Ovary (tissue), 9 donors: Measurements from ENCODE around the gene ZNF226. TPM values are rescaled to one million over a fixed set of nuclear protein-coding genes. Genes with fewer than 3 reads are reported as not detected.
"Not testable (repeated sequence)": the region's sequence is repeated elsewhere in the genome, so short reads cannot be mapped to it uniquely, and the experiment has no call there.

ENCODE experiments used
- DNase-seq, 5 donors: peaks; one replicate each; pipeline ENCODE4 v3.0.0-alpha.2; 2019 to 2020
- H3K27ac ChIP-seq, 2 donors: fragments of 200-600 bp; one replicate each; pipeline versions ENCODE4 v1.5.1 to v1.8.0; 2019 to 2022
- H3K27me3 ChIP-seq: fragments of 200-600 bp; one replicate; pipeline ENCODE4 v1.8.0; 2022
- H3K36me3 ChIP-seq: fragments of 200-600 bp; sonication (generic); one replicate; pipeline ENCODE4 v1.5.1; 2019
- H3K4me1 ChIP-seq: one replicate; pipeline ENCODE4 v1.8.1; 2013; ENCODE audit warnings: mild to moderate bottlenecking, moderate library complexity; ENCODE audit not compliant: insufficient read depth
- H3K4me3 ChIP-seq: fragments of 200-600 bp; sonication (generic); one replicate; pipeline ENCODE4 v1.5.1; 2017
- H3K9me3 ChIP-seq, 2 donors: fragments of 200-600 bp in 1 of 2; sonication (generic) in 1 of 2; one replicate each; pipeline versions ENCODE4 v1.5.1 to v1.8.1; 2013 to 2019; ENCODE audit warnings: mild to moderate bottlenecking in 1 of 2, moderate library complexity in 1 of 2
- EP300 ChIP-seq: sonication (generic); formaldehyde crosslinking; IDR thresholded peaks from one replicate; pipeline ENCODE4 v1.6.1; 2017; ENCODE audit warnings: antibody characterized with exemption
- POLR2A ChIP-seq: fragments of 450-650 bp; IDR thresholded peaks from one replicate; pipeline ENCODE4 v1.6.1; 2017; ENCODE audit warnings: antibody characterized with exemption, mild to moderate bottlenecking, moderate library complexity
- WGBS, 3 donors: extraction: QIAGEN DNeasy Blood & Tissue Kit in 1 of 3; methylation state at CpG; one replicate each; pipeline versions ENCODE4 v1.1.5 to v1.1.7; 2013 to 2017; 5-methylcytosine and 5-hydroxymethylcytosine counted together
- intact Hi-C, 4 donors: fragments of 100-400 bp; cut with DNase I; formaldehyde crosslinking; loops; one replicate each; pipeline versions ENCODE4 v1.11.0 to v1.15.1; 2022 to 2023
- polyA plus RNA-seq, 2 donors: library from polyadenylated mRNA; stranded (reverse); fragments of 200-250 nt in 1 of 2; fragments of 350-450 nt in 1 of 2; fragmentation: Illumina TruSeq in 1 of 2; extraction: RNeasy Lipid Tissue Mini Kit (QIAGEN cat#74804) in 1 of 2; gene quantifications; one replicate each; pipeline ENCODE4 v1.2.3, GENCODE V29; 2013 to 2014
- total RNA-seq, 7 donors: library from RNA; depleted of rRNA in 2 of 7; stranded (reverse); fragments of >200 nt in 2 of 7; fragmentation: NEBNext Ultra II Directional in 3 of 7; extraction: Animal tissue kit (Norgen Biotek cat#: 25700) in 3 of 7; gene quantifications; one replicate each; pipeline versions ENCODE4 v1.1.0 to v1.2.4, GENCODE V29; 2016 to 2023
- TF ChIP-seq, protein P1 (sequence below), 3 donors: fragments of 450-650 bp in 2 of 3; fragments of 200-600 bp in 1 of 3; IDR thresholded peaks; one replicate each; pipeline versions ENCODE4 v1.5.1 to v1.8.0; 2016 to 2022; ENCODE audit warnings: antibody characterized with exemption in 3 of 3, mild to moderate bottlenecking in 1 of 3
- donor health status: DM: no; HTN: no; CAD: no; lungs with moderate emphysema.
- donor health status: DM: no; HTN: no; CAD: no.
- donor health status: Bipolar disorder and iron deficiency.
- donor health status: DM: yes; HTN: yes; CAD: no.
- donor health status: DM: no; HTN: no; CAD: no.
- donor health status: DM: yes; HTN: yes; CAD: no.

The ZNF226 gene
- total and polyA plus RNA-seq, 9 donors = 11.5 to 30.3 (median 22.4) TPM

DNA sequence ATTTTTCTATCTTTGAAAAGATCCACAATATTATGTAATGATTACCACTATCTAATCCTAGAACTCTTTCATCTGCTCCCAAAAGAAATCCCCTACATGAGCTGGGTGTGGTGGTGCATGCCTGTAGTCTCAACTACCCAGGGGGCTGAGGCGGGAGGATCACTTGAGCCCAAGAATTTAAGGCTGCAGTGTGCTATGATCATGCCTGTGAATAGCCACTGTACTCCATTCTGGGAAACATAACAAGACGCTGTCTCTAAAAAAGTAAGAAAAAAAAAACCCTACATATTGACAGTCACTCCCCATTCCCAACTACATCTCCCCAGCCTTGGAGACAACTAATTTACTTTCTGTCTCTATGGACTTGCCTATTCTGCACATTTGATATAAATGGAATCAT lies 1.1 kb upstream of the ZNF226 start:
- 88 to 94% (median 89%) methylated on average over 2 of the region's 2 CpGs for WGBS, 3 donors
- no peaks in the 10 kb centered on the region for H3K36me3 ChIP-seq
- peaks cover 0 to 17% of the 10 kb centered on the region in 2 donors for H3K9me3 ChIP-seq
- DNase-seq = no peak
- intact Hi-C loops = loop anchor here in 1 of 4 donors (5.0 kb wide), 1 partner anchor 51 kb away; the partner anchor contains the start of gene ZNF225
- H3K27me3 ChIP-seq = no peaks in the 10 kb centered on the region
- H3K27ac ChIP-seq = no peak overlapping the region
- TF ChIP-seq POLR2A (no peak), EP300 (no peak)
- H3K4me3 ChIP-seq = no peak overlapping the region
- H3K4me1 ChIP-seq = peaks cover 5% of the 10 kb centered on the region

DNA sequence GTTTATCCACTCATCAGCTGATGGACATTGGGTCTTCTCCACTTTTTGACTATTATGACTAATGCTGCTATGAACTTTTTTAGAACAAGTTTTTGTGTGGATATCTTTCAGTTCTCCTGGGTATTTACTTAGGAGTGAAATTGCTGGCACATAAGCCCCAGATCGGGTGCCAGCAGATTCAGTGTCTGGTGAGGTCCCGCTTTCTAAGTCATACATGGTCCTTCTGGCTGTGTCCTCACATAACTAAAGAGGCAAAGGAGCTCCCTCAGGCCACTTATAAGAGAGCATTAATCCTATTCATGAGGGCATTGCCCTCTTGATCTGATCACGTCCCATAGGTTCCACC lies 600 bp upstream of the ZNF226 start:
- peaks cover 5% of the 10 kb centered on the region for H3K4me1 ChIP-seq
- 61 to 66% (median 61%) methylated on average over 3 of the region's 3 CpGs for WGBS, 3 donors
- H3K27me3 ChIP-seq = no peaks in the 10 kb centered on the region
- peak overlapping the region; percentile 68 for H3K4me3 ChIP-seq
- TF ChIP-seq EP300 = no peak
- TF ChIP-seq POLR2A = no peak
- no peak for DNase-seq
- peaks cover 0 to 20% of the 10 kb centered on the region in 2 donors for H3K9me3 ChIP-seq
- H3K27ac ChIP-seq = peak overlapping the region in 1 of 2 donors; percentile 83
- intact Hi-C loops = loop anchor here in 1 of 4 donors (5.0 kb wide), 1 partner anchor 52 kb away; the partner anchor contains the start of gene ZNF225
- no peaks in the 10 kb centered on the region for H3K36me3 ChIP-seq

- intact Hi-C loops, H3K36me3 ChIP-seq, H3K4me1 ChIP-seq, H3K27me3 ChIP-seq, DNase-seq, H3K4me3 ChIP-seq, H3K27ac ChIP-seq: not testable (repeated sequence)
- WGBS, 3 donors = 92 to 99% (median 98%) methylated on average over 6 of the region's 6 CpGs
- peaks cover 0 to 78% of the 10 kb centered on the region in 2 donors for H3K9me3 ChIP-seq
Observed at GRCh38 chr19:44170660-44171059, 5.8 kb downstream of the ZNF226 start.

DNA sequence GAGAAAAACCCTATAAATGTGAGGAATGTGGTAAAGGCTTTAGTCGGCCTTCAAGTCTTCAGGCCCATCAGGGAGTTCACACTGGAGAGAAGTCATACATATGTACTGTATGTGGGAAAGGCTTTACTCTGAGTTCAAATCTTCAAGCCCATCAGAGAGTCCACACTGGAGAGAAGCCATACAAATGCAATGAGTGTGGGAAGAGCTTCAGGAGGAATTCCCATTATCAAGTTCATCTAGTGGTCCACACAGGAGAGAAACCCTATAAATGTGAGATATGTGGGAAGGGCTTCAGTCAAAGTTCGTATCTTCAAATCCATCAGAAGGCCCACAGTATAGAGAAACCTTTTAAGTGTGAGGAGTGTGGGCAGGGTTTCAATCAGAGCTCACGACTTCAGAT lies 11.7 kb downstream of the ZNF226 start:
- TF ChIP-seq EP300 (no peak), POLR2A (no peak)
- TF ChIP-seq, protein P1, sequence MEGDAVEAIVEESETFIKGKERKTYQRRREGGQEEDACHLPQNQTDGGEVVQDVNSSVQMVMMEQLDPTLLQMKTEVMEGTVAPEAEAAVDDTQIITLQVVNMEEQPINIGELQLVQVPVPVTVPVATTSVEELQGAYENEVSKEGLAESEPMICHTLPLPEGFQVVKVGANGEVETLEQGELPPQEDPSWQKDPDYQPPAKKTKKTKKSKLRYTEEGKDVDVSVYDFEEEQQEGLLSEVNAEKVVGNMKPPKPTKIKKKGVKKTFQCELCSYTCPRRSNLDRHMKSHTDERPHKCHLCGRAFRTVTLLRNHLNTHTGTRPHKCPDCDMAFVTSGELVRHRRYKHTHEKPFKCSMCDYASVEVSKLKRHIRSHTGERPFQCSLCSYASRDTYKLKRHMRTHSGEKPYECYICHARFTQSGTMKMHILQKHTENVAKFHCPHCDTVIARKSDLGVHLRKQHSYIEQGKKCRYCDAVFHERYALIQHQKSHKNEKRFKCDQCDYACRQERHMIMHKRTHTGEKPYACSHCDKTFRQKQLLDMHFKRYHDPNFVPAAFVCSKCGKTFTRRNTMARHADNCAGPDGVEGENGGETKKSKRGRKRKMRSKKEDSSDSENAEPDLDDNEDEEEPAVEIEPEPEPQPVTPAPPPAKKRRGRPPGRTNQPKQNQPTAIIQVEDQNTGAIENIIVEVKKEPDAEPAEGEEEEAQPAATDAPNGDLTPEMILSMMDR (IDR thresholded peaks at IDR 0.05) = no peak
- Histone ChIP-seq H3K9me3 (peaks cover 6 to 64% of the 10 kb centered on the region in 2 donors), H3K36me3 (peaks cover 4% of the 10 kb centered on the region), H3K4me1 (no peaks in the 10 kb centered on the region), H3K27ac (no peak overlapping the region), H3K27me3 (no peaks in the 10 kb centered on the region), H3K4me3 (no peak overlapping the region)
- intact Hi-C loops = no loop called here
- 96 to 98% (median 98%) methylated on average over 3 of the region's 3 CpGs for WGBS, 3 donors
- DNase-seq = no peak

DNA sequence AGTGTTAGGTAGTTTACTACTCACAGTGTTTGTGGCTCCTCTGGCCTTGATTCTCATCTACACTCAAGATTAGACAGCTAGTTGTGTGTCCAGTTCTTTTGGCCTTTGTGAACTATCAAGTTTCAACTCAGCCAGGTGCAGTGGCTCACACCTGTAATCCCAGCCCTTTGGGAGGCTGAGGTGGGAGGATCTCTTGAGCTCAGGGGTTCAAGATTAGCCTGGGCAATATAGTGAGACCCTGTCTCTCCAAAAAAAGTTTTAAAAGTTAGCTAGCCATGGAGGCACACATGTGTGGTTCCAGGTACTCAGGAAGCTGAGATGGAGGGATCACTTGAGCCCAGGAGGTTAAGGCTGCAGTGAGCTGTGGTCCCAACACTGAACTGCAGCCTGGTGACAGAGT lies 16.1 kb downstream of the ZNF226 start:
- intact Hi-C loops = loop anchor here in 1 of 4 donors (5.0 kb wide), 1 partner anchor 814 kb away; no protein-coding TSS in a partner anchor
- no peak for DNase-seq
- Histone ChIP-seq H3K4me3 (no peak overlapping the region), H3K27me3 (no peaks in the 10 kb centered on the region), H3K27ac (no peak overlapping the region), H3K9me3 (peaks cover 6 to 33% of the 10 kb centered on the region in 2 donors), H3K4me1 (no peaks in the 10 kb centered on the region), H3K36me3 (no peaks in the 10 kb centered on the region)
- TF ChIP-seq EP300 (no peak), POLR2A (no peak)
- TF ChIP-seq, protein P1 (IDR thresholded peaks at IDR 0.05) = no peak

- Histone ChIP-seq H3K4me3 (no peak overlapping the region), H3K27me3 (no peaks in the 10 kb centered on the region), H3K27ac (no peak overlapping the region), H3K9me3 (peaks cover 6 to 22% of the 10 kb centered on the region in 2 donors), H3K4me1 (no peaks in the 10 kb centered on the region), H3K36me3 (no peaks in the 10 kb centered on the region)
- DNase-seq = no peak
- intact Hi-C loops = loop anchor here in 1 of 4 donors (5.0 kb wide), 1 partner anchor 815 kb away; no protein-coding TSS in a partner anchor
- 83 to 93% (median 88%) methylated on average over 10 of the region's 10 CpGs for WGBS, 3 donors
- no peak for TF ChIP-seq EP300
- TF ChIP-seq, protein P1 (IDR thresholded peaks at IDR 0.05) = no peak
- no peak for TF ChIP-seq POLR2A
Observed at GRCh38 chr19:44182145-44182544, 17.2 kb downstream of the ZNF226 start.
